Naive thymus-derived CD8-positive, alpha-beta T cell (primary cell): ENCODE data around the gene AP2A2. TPM values are rescaled to one million over a fixed set of nuclear protein-coding genes. Genes with fewer than 3 reads are reported as not detected.
A peak's percentile ranks its signal among the peaks of the same experiment; 100 is the strongest.

ENCODE experiments used
- ATAC-seq, 2 donors: fragments of 150-1000 bp; cut with Tn5 transposase in 1 of 2; sonication (Bioruptor Pico), chemical (Tn5 transposase) in 1 of 2; 1 replicate in 1 of 2; 2 replicates in 1 of 2; pipeline ENCODE4 v1.10.0; 2021; ENCODE audit warnings: mild to moderate bottlenecking in 2 of 2, moderate library complexity in 2 of 2
- POLR2A ChIA-PET: fragments of 350-600 bp; sonication (Branson Sonifier 250); formaldehyde crosslinking; loops from one replicate; lab custom pipeline; 2021; ENCODE audit warnings: antibody characterized with exemption; lab: Charles Lee
- DNase-seq, 10 donors: peaks; one replicate each; pipeline versions ENCODE4 v3.0.0 to v3.0.0-alpha.2; 2020 to 2022
- H3K27ac Mint-ChIP-seq, 10 donors: one replicate each; pipeline ENCODE4 v1.8.0; 2020 to 2022; ENCODE audit warnings: mild to moderate bottlenecking in 10 of 10, mixed read lengths in 10 of 10, moderate library complexity in 4 of 10, inconsistent platforms in 1 of 10
- H3K27me3 Mint-ChIP-seq, 5 donors: one replicate each; pipeline ENCODE4 v1.8.0; 2021 to 2022; ENCODE audit warnings: mixed read lengths in 5 of 5
- H3K36me3 Mint-ChIP-seq, 3 donors: one replicate each; pipeline ENCODE4 v1.8.0; 2020 to 2022; ENCODE audit warnings: mixed read lengths in 3 of 3, mild to moderate bottlenecking in 2 of 3, inconsistent platforms in 1 of 3
- H3K4me1 Mint-ChIP-seq, 4 donors: one replicate each; pipeline ENCODE4 v1.8.0; 2021 to 2022; ENCODE audit warnings: mixed read lengths in 4 of 4
- H3K4me3 Mint-ChIP-seq, 10 donors: one replicate each; pipeline ENCODE4 v1.8.0; 2020 to 2022; ENCODE audit warnings: mild to moderate bottlenecking in 10 of 10, mixed read lengths in 10 of 10, moderate library complexity in 6 of 10, inconsistent platforms in 1 of 10
- H3K9me3 Mint-ChIP-seq, 9 donors: one replicate each; pipeline ENCODE4 v1.8.0; 2020 to 2022; ENCODE audit warnings: mixed read lengths in 9 of 9, mild to moderate bottlenecking in 3 of 9, inconsistent platforms in 1 of 9, moderate library complexity in 1 of 9
- polyA plus RNA-seq, 3 donors: library from polyadenylated mRNA; unstranded; fragments of 300-500 nt; fragmentation: Illumina TruSeq; gene quantifications; one replicate each; pipeline ENCODE4 v1.2.3, GENCODE V29; 2021
- total RNA-seq, 8 experiments: library from RNA in 2 of 8; stranded (reverse) in 2 of 8; gene quantifications; one replicate each; pipeline ENCODE4 v1.2.3 and lab custom pipeline; 2021 to 2026

AP2A2 gene
- total and polyA plus RNA-seq, 5 experiments from 2014 or later, result 8.2 to 80.8 (median 13.9) TPM

DNA sequence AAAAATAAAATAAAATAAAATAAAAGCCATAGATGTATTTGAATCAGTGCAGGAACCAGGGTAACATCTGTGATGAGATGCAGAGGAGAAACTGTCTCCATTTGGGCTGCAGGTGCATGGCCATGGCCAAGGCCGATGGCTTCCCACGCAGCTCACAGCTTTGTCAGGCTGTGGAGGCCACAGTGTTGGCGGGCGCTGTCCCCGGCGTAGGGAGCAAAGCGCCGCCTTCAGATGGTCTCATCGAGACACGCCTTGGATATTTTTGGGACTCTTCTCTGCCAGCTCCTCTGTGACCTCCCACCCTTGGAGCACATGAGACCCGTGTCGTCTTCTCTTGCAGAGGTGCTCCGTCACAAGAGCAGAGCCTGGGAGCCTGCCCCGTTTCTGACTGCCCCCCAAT, 72.2 kb downstream of the AP2A2 start:
- Mint-ChIP-seq H3K27ac (no peak overlapping the region), H3K9me3 (no peaks in the 10 kb centered on the region), H3K4me1 (peaks cover 11 to 17% (median 12%) of the 10 kb centered on the region in 4 donors), H3K36me3 (peaks cover 0 to 63% (median 13%) of the 10 kb centered on the region in 3 donors), H3K4me3 (no peak overlapping the region), H3K27me3 (no peaks in the 10 kb centered on the region)
- ATAC-seq, result no peak
- POLR2A ChIA-PET, result no interaction called here
- DNase-seq, result no peak

DNA sequence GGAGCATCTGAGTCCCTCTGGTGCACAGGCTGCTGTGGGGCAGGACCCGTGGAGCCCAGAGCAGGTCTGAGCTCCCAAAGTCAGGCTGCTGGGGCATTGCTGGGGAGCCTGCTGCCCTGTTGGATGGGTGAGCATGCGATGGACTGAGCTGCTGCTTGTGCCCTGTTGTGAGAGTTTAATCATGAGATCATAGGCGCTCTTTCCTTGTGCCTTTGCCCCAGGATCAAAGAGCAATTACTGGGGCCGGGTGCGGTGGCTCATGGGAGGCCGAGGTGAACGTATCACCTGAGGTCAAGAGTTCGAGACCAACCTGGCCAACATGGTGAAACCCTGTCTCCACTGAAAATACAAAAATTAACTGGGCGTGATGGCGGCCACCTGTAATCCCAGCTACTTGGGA, 73.3 kb downstream of the AP2A2 start:
- Mint-ChIP-seq H3K9me3 (no peaks in the 10 kb centered on the region), H3K4me1 (peaks cover 11 to 18% (median 12%) of the 10 kb centered on the region in 4 donors), H3K4me3 (no peak overlapping the region), H3K27me3 (no peaks in the 10 kb centered on the region), H3K36me3 (peaks cover 0 to 64% (median 14%) of the 10 kb centered on the region in 3 donors), H3K27ac (peak overlapping the region in 1 of 10 donors; percentile 5)
- POLR2A ChIA-PET, result interaction anchor here (0.7 kb wide), 1 partner anchor 41 kb away, joined by 3 read pairs; no protein-coding TSS in a partner anchor
- ATAC-seq, result no peak
- no peak for DNase-seq

DNA sequence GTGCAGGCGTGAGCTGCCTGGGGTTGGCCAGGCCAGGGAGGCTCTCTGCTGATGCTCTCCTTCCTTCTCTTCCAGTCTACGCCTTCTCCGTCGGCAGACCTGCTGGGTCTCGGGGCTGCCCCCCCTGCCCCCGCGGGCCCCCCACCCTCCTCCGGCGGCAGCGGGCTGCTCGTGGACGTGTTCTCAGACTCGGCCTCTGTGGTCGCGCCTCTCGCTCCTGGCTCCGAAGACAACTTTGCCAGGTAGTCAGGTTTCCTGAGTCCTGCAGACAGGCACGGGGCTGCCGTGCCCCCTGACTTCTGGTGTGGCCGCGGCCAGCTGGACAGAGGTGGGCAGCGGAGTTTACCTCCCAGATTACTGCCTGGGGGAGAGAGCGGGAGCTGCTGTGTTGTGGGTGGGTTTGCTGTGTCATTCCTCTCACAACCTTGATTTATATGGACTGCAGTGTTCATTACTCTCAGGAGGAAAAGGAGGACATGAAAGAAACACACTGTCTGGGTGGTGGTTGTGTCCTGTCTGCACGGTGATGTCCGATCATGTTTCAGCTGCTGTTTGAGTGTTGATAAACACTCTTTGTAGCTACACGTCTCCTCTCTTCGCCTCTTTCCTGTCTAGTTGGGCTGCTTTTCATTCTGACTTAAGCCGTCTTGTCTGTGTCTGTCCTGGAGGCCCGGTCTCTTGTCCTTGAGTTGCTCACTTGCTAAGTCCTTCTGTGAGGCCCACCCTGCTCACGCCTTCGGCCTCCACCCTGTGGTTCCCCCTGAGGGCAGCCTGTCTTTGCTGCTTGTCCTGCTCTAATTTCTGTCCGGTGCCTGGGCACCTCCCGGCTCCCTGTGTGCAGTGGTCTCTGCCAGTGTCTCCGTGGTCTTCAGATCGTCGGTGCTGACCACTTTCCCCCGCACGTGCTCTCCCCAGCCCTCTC, 74.9 kb downstream of the AP2A2 start:
- H3K27me3 Mint-ChIP-seq, result no peaks in the 10 kb centered on the region
- no peak overlapping the region for H3K4me3 Mint-ChIP-seq
- POLR2A ChIA-PET, result no interaction called here
- H3K9me3 Mint-ChIP-seq, result no peaks in the 10 kb centered on the region
- DNase-seq (no peak), ATAC-seq (no peak)
- H3K4me1 Mint-ChIP-seq, result peaks cover 7 to 14% (median 9%) of the 10 kb centered on the region in 4 donors
- peaks cover 0 to 76% (median 10%) of the 10 kb centered on the region in 3 donors for H3K36me3 Mint-ChIP-seq
- H3K27ac Mint-ChIP-seq, result peak overlapping the region in 2 of 10 donors; percentile 4 to 73

DNA sequence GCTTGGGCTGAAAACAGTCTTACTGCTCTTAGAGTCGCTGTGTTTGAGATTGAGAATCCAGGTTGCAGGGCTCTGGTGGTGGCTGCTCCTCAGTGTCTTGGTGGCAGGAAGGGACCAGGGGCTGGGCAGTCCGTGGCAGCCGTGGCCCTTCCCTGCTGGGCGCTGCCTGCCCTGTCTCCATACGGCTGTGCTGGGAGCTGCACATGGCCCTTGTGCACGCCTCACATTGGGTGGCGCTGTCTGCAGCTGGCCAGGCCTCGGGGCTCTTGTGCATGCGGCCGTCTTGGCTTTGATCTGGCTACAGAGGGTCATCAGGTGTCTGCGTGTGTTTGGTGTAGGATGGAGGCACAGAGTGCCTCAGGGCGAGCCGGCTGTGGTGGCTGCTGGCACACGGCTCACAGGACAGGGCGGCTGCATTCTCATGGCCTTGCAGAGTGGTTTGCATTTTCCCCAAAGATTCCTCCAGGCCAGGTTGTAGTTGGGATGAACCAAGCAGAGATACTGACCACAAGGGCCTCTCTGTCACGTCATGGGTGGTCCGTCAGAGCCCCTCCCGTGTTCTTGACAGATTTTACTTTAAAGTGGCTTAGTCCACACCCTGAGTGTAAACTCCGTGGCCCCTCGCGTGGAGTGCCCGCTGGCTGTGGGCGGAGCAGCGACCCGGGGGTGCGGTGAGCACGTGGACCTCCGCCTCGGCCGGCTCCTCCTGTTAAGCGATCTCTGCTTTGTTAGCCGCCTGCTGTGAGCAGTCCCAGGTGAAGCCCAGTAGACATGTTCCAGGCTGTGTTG, 76.1 kb downstream of the AP2A2 start:
- ATAC-seq, result no peak
- Mint-ChIP-seq H3K9me3 (no peaks in the 10 kb centered on the region), H3K27me3 (no peaks in the 10 kb centered on the region), H3K36me3 (peaks cover 0 to 79% (median 9%) of the 10 kb centered on the region in 3 donors), H3K4me1 (peaks cover 0 to 11% (median 7%) of the 10 kb centered on the region in 4 donors), H3K4me3 (no peak overlapping the region), H3K27ac (peak overlapping the region in 1 of 10 donors; percentile 4)
- no peak for DNase-seq
- POLR2A ChIA-PET, result no interaction called here

DNA sequence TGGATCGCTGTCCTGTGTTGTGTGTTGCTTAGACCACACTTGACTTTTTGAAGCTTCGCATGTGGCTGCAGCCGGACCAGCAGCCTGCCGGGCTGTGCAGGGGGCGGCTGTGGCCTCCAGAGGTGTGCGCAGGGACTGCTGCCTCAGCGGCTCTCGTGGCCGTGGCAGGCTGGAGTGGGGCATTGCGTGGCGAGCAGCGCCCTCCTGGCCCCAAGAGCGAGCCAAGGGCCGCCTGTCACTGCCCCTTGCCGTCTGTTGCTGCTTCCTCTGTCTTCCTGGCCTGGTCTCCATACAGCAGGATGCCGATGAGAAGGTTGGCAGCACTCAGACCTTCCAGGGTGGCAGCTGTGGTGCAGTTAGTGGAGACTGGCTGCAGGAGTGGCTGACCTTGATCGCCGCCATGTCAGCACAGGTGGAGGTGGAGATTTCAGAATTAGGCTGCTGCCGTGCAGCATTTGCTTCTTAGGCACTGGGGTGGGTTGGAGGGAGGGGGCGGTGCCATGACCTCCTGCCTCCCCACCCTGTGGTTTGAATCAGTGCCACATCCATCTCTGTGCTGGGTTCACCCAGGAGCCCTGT, 76.8 kb downstream of the AP2A2 start:
- ATAC-seq, result no peak
- Mint-ChIP-seq H3K36me3 (peaks cover 0 to 82% (median 13%) of the 10 kb centered on the region in 3 donors), H3K9me3 (no peaks in the 10 kb centered on the region)

DNA sequence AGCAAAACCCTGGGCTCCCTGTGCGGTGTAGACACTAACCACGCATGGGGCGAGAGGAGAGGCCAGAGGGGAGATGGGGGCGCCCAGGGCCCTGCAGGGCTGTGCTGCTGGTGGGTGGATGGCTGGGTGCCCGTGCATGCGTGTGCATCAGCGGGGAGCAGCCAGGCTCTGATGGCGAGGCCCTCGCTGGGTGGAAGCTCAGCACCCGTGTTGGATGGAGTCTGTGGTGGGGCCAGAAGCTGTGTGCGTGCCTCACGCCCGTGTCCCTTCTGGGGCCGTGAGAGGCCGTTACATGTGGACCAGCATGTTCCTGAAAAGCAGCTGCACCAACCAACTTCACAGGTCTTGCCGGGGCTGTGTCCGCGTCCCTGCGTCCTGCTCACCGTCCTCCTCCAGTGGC, 77.5 kb downstream of the AP2A2 start:
- Mint-ChIP-seq H3K9me3 (no peaks in the 10 kb centered on the region), H3K4me1 (peaks cover 0 to 11% (median 7%) of the 10 kb centered on the region in 4 donors), H3K27ac (no peak overlapping the region), H3K4me3 (no peak overlapping the region), H3K27me3 (no peaks in the 10 kb centered on the region), H3K36me3 (peaks cover 0 to 83% (median 14%) of the 10 kb centered on the region in 3 donors)
- POLR2A ChIA-PET, result no interaction called here
- DNase-seq (no peak), ATAC-seq (no peak)

More for the DNA sequence above, 76.8 kb downstream of the AP2A2 start:
- H3K4me1 Mint-ChIP-seq, result peaks cover 0 to 11% (median 7%) of the 10 kb centered on the region in 4 donors
- H3K27me3 Mint-ChIP-seq, result no peaks in the 10 kb centered on the region
- DNase-seq, result no peak
- H3K27ac Mint-ChIP-seq, result no peak overlapping the region
- no peak overlapping the region for H3K4me3 Mint-ChIP-seq
- POLR2A ChIA-PET, result no interaction called here

DNA sequence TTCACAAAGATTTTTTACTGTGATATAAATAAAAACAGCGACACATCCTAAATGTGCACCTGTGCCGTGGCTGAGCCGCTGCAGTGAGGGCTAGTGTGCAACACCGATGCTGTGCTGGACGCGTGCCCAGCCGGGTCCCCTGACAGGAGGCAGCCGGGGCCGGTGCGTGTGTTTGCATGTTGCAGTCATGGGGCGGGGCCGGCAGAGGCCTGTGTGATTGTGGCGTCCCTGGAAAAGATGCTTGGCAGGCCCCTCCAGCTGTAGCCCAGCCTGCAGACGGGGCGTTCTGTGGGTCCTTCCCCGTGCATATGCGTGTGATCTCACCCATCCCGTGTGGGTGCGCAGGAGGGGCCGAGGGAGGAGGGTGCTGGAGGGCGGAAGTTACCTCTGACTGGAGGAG, 80.3 kb downstream of the AP2A2 start:
- Mint-ChIP-seq H3K27me3 (no peaks in the 10 kb centered on the region), H3K4me1 (peaks cover 0 to 9% (median 5%) of the 10 kb centered on the region in 4 donors), H3K4me3 (no peak overlapping the region), H3K27ac (no peak overlapping the region), H3K9me3 (no peaks in the 10 kb centered on the region), H3K36me3 (peaks cover 0 to 88% (median 24%) of the 10 kb centered on the region in 3 donors)
- DNase-seq (no peak), ATAC-seq (no peak)
- POLR2A ChIA-PET, result no interaction called here

DNA sequence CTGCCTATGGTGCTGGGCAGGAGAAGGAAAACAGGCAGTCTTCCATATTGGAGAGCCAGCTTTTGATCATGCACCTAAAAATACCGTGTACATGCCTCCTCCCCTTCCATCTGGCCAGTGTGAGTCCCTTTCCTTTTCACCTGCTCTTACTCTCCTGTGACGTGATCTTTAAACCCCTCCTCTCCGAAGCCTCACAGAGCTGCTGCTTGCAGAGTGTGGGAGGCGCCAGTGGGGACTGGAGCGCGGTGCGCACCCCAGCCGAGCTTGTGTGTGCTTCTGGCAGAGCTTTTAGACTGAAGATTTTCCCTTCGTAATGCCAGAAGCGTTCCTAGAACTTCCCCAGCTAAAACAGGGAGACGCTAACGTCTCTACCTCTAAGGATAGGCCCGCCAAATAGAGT, 81.1 kb downstream of the AP2A2 start:
- peak overlapping the region in 1 of 10 donors; percentile 72 for H3K27ac Mint-ChIP-seq
- ATAC-seq, result no peak
- no peak for DNase-seq

DNA sequence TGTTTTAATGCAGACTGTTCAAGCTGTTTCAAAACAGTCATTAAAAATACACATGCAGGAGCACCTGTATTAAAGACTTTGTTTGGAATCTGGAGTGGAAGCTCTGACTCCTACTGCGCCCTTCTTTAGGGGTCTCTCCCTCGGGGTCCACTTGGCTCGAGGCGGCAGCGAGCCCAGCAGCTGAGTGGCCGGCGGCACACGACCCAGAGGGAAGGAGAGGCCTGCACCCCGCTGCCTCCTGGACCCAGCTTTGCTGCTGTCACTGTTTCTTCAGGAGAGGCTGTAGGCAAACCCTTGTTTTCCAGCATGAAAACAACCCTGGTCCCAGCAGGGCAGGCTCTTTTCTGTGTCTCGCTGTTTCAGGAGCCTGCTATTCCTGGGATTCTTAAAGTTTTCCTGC, 81.6 kb downstream of the AP2A2 start:
- Mint-ChIP-seq H3K4me1 (peaks cover 0 to 3% (median under 1%) of the 10 kb centered on the region in 4 donors), H3K36me3 (peaks cover 0 to 85% (median 24%) of the 10 kb centered on the region in 3 donors), H3K4me3 (no peak overlapping the region), H3K27ac (no peak overlapping the region), H3K9me3 (no peaks in the 10 kb centered on the region), H3K27me3 (no peaks in the 10 kb centered on the region)
- POLR2A ChIA-PET, result no interaction called here
- ATAC-seq, result no peak
- no peak for DNase-seq

More for the DNA sequence above, 81.1 kb downstream of the AP2A2 start:
- no peak overlapping the region for H3K4me3 Mint-ChIP-seq
- H3K4me1 Mint-ChIP-seq, result peaks cover 0 to 4% (median under 1%) of the 10 kb centered on the region in 4 donors
- H3K9me3 Mint-ChIP-seq, result no peaks in the 10 kb centered on the region
- peaks cover 0 to 85% (median 24%) of the 10 kb centered on the region in 3 donors for H3K36me3 Mint-ChIP-seq
- POLR2A ChIA-PET, result no interaction called here
- H3K27me3 Mint-ChIP-seq, result no peaks in the 10 kb centered on the region

DNA sequence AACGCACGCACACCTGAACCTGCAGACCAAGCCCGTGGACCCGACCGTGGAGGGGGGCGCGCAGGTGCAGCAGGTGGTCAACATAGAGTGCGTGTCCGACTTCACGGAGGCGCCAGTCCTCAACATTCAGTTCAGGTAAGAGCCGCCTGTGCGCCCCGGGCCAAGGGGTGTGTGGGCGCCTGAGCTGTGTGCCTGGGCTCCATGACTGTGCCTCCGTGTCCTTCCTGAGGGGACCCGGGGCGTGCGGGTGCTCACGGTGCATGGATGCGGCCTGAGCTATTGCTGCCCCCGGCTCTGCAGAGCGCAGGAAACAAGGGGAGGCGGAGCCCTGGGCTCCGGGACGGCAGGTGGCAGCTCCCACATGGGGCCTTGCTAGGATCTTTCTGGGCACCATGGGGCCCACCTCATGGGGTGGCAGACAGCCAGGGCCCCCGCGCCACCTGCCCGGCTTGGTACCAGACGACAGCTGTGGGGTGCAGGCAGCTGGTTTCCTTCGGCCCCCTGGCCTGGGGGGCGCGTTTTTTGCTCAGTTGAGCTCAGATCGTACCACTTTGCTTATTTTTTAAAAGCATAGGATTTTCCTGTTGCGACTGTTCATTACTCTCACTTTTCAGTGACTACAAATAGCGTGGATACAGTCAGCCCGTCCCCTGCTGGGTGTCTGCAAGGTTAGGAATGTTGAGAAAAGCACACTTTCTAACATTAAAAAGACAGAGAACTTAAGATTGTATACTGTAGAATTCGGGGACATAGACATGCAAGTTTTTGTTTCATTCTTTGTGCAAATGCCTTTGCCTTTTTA, 82.5 kb downstream of the AP2A2 start:
- Mint-ChIP-seq H3K27me3 (no peaks in the 10 kb centered on the region), H3K36me3 (peaks cover 0 to 77% (median 21%) of the 10 kb centered on the region in 3 donors), H3K4me1 (peaks cover 0 to 2% (median under 1%) of the 10 kb centered on the region in 4 donors), H3K9me3 (no peaks in the 10 kb centered on the region), H3K4me3 (no peak overlapping the region), H3K27ac (no peak overlapping the region)
- no peak for ATAC-seq
- no peak for DNase-seq
- POLR2A ChIA-PET, result no interaction called here

DNA sequence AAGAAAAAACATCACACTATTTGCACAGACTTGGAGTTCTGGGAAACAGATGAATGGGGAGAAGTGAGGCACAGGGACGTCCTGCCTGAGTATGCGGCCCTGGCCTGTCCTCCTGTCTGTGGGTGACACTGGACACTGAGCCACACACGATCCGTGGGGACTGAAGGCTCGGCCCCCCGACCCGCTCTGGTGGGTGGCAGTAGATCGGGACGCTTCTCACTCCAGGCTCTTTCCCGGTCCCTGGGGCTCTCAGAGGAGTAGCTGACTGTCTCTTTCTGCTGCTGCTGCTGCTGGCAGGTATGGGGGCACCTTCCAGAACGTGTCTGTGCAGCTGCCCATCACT, 83.1 kb downstream of the AP2A2 start:
- DNase-seq (no peak), ATAC-seq (no peak)
- no peaks in the 10 kb centered on the region for H3K9me3 Mint-ChIP-seq
- peaks cover 0 to 2% (median under 1%) of the 10 kb centered on the region in 4 donors for H3K4me1 Mint-ChIP-seq
- H3K4me3 Mint-ChIP-seq, result no peak overlapping the region
- no peaks in the 10 kb centered on the region for H3K27me3 Mint-ChIP-seq
- POLR2A ChIA-PET, result no interaction called here
- no peak overlapping the region for H3K27ac Mint-ChIP-seq
- peaks cover 0 to 72% (median 20%) of the 10 kb centered on the region in 3 donors for H3K36me3 Mint-ChIP-seq

DNA sequence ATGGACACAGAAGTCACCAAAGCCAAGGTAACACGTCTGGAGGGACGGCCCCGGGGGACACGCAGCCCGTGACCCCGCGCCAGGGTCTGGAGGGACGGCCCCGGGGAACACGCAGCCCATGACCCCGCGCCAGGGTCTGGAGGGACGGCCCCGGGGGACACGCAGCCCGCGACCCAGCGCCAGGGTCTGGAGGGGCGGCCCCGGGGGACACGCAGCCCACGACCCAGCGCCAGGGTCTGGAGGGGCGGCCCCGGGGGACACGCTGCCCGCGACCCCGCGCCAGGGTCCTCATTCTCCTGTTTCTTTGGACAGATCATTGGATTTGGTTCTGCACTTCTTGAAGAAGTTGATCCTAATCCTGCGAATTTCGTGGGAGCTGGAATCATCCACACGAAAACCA, 83.7 kb downstream of the AP2A2 start:
- Mint-ChIP-seq H3K27ac (no peak overlapping the region), H3K4me3 (no peak overlapping the region), H3K9me3 (no peaks in the 10 kb centered on the region), H3K27me3 (no peaks in the 10 kb centered on the region), H3K36me3 (peaks cover 0 to 66% (median 20%) of the 10 kb centered on the region in 3 donors), H3K4me1 (peaks cover 0 to 2% (median under 1%) of the 10 kb centered on the region in 4 donors)
- ATAC-seq (no peak), DNase-seq (no peak)
- POLR2A ChIA-PET, result no interaction called here
